K562 (cell line): ENCODE measurements around the gene PIGX. TPM values are rescaled to one million over a fixed set of nuclear protein-coding genes. Genes with fewer than 3 reads are reported as not detected.

ENCODE experiments used
- BRD9 ChIP-seq: fragments of 450-650 bp; IDR thresholded peaks from 2 replicates; pipeline ENCODE4 v1.6.1; 2018; ENCODE audit warnings: low read depth; ENCODE audit not compliant: partially characterized antibody
- CHD4 ChIP-seq: fragments of 200-600 bp; sonication (generic); IDR thresholded peaks from 3 replicates; pipeline ENCODE4 v1.6.1; 2012; ENCODE audit warnings: low read depth, mild to moderate bottlenecking, mixed read lengths, low read length, inconsistent platforms; ENCODE audit not compliant: insufficient read depth, insufficient replicate concordance, poor library complexity, severe bottlenecking
- CTBP1 ChIP-seq: fragments of 450-650 bp; IDR thresholded peaks from 2 replicates; pipeline ENCODE4 v1.6.1; 2016; ENCODE audit warnings: borderline replicate concordance
- HMG20B ChIP-seq: fragments of 250-450 bp; sonication (Bioruptor Pico); IDR thresholded peaks from 2 replicates; pipeline ENCODE4 v1.5.0; 2021; ENCODE audit warnings: mild to moderate bottlenecking
- LEF1 ChIP-seq: fragments of 450-650 bp; IDR thresholded peaks from 2 replicates; pipeline ENCODE4 v1.6.1; 2016; ENCODE audit warnings: mild to moderate bottlenecking
- MAFK ChIP-seq: IDR thresholded peaks from 2 replicates; pipeline ENCODE4 v1.6.1; 2011; ENCODE audit warnings: low read length, improper control_type of control experiment
- MEIS2 ChIP-seq: fragments of 450-650 bp; IDR thresholded peaks from 2 replicates; pipeline ENCODE4 v1.6.1; 2014; ENCODE audit warnings: mild to moderate bottlenecking; ENCODE audit not compliant: partially characterized antibody
- MTF1 ChIP-seq: fragments of 250-450 bp; sonication (Bioruptor Pico); IDR thresholded peaks from 2 replicates; pipeline ENCODE4 v1.9.0; 2021; ENCODE audit warnings: moderate library complexity, mild to moderate bottlenecking, inconsistent platforms, borderline replicate concordance
- NBN ChIP-seq: fragments of 450-650 bp; IDR thresholded peaks from 2 replicates; pipeline ENCODE4 v1.6.1; 2016; ENCODE audit warnings: low read depth, mild to moderate bottlenecking
- PHF8 ChIP-seq: fragments of 200-600 bp; sonication (generic); IDR thresholded peaks from 2 replicates; pipeline ENCODE4 v1.6.1; 2012; ENCODE audit warnings: mixed run types, mild to moderate bottlenecking, inconsistent platforms, low read length, moderate library complexity, borderline replicate concordance
- POLR2AphosphoS5 ChIP-seq: IDR thresholded peaks from 2 replicates; pipeline ENCODE4 v1.6.1; 2011; ENCODE audit warnings: mild to moderate bottlenecking, low read depth, low read length, moderate library complexity; ENCODE audit not compliant: control insufficient read depth, insufficient read depth
- POLR2G ChIP-seq: fragments of 200-400 bp; formaldehyde crosslinking; IDR thresholded peaks from 2 replicates; pipeline ENCODE4 v1.6.1; 2017; ENCODE audit warnings: low read depth, mild to moderate bottlenecking, antibody characterized with exemption, low read length, moderate library complexity
- POLR3A ChIP-seq: IDR thresholded peaks from 2 replicates; pipeline ENCODE4 v1.6.1; 2011; ENCODE audit warnings: borderline replicate concordance, mild to moderate bottlenecking, moderate library complexity; ENCODE audit not compliant: insufficient read length, insufficient read depth; ENCODE audit errors: extremely low read depth
- SP1 ChIP-seq: sonication (generic); formaldehyde crosslinking; IDR thresholded peaks from 2 replicates; pipeline ENCODE4 v1.8.1; 2022; ENCODE audit warnings: mild to moderate bottlenecking, missing genetic modification reagents
- TAF7 ChIP-seq: fragments of 450-650 bp; IDR thresholded peaks from 2 replicates; pipeline ENCODE4 v1.6.1; 2016; ENCODE audit warnings: missing genetic modification characterization, missing compliant biosample characterization
- ZFPM2 ChIP-seq: fragments of 250-450 bp; sonication (Bioruptor Pico); IDR thresholded peaks from 2 replicates; pipeline ENCODE4 v1.5.1; 2022; ENCODE audit warnings: mild to moderate bottlenecking
- ZNF232 ChIP-seq: sonication (generic); formaldehyde crosslinking; IDR thresholded peaks from 2 replicates; pipeline ENCODE4 v1.8.0; 2022; ENCODE audit warnings: mild to moderate bottlenecking, missing genetic modification reagents
- ZNF583 ChIP-seq: fragments of 250-450 bp; sonication (Bioruptor Pico); IDR thresholded peaks from 2 replicates; pipeline ENCODE4 v1.4.0; 2020
- ZNF830 ChIP-seq: fragments of 250-450 bp; sonication (Bioruptor Pico); IDR thresholded peaks from 2 replicates; pipeline ENCODE4 v1.5.0; 2021; ENCODE audit warnings: mild to moderate bottlenecking
- polyA plus RNA-seq, 8 experiments: library from polyadenylated mRNA; depleted of rRNA in 4 of 8; stranded (reverse) in 5 of 8; unstranded in 3 of 8; fragments of >200 nt; fragmentation: Nextera tagmentation in 2 of 8; fragmentation: Illumina TruSeq in 1 of 8; extraction: Ambion mirVana in 2 of 8; extraction: Trizol in 1 of 8; gene quantifications; 2 replicates each; pipeline versions ENCODE4 v1.2.1 to v1.2.3, GENCODE V29; 2011 to 2014; ENCODE audit warnings: inconsistent platforms in 1 of 8, missing spikeins in 1 of 8
- total RNA-seq, 7 experiments: library from RNA; depleted of rRNA in 6 of 7; stranded (reverse); fragments of >200 nt in 6 of 7; fragmentation: Illumina TruSeq in 2 of 7; extraction: Trizol in 2 of 7; gene quantifications; 2 replicates each; pipeline versions ENCODE4 v1.2.1 to v1.2.3, GENCODE V29; 2011 to 2021; ENCODE audit warnings: low replicate concordance in 1 of 7
- TF ChIP-seq, protein P1 (sequence below): fragments of 250-450 bp; sonication (Bioruptor Pico); IDR thresholded peaks from 2 replicates; pipeline ENCODE4 v1.5.0; 2020; ENCODE audit warnings: mild to moderate bottlenecking, borderline replicate concordance
- TF ChIP-seq, protein P2 (sequence below): IDR thresholded peaks from 2 replicates; pipeline ENCODE4 v1.6.1; 2011; ENCODE audit warnings: borderline replicate concordance, low read depth, mild to moderate bottlenecking, moderate library complexity, low read length; ENCODE audit not compliant: insufficient read depth, poor library complexity, severe bottlenecking
- TF ChIP-seq, protein P3 (sequence below): fragments of 450-650 bp; conservative IDR thresholded peaks from 2 replicates; pipeline ENCODE4 v1.6.1; 2016; ENCODE audit warnings: missing genetic modification characterization, low read depth, mild to moderate bottlenecking, control low read depth, missing compliant biosample characterization

PIGX gene
- total and polyA plus RNA-seq, 9 of the 15 experiments (the other 6 are each of a cell fraction or from before 2014, with no cell fraction given), result 3.7 to 36.3 (median 26.9) TPM

DNA sequence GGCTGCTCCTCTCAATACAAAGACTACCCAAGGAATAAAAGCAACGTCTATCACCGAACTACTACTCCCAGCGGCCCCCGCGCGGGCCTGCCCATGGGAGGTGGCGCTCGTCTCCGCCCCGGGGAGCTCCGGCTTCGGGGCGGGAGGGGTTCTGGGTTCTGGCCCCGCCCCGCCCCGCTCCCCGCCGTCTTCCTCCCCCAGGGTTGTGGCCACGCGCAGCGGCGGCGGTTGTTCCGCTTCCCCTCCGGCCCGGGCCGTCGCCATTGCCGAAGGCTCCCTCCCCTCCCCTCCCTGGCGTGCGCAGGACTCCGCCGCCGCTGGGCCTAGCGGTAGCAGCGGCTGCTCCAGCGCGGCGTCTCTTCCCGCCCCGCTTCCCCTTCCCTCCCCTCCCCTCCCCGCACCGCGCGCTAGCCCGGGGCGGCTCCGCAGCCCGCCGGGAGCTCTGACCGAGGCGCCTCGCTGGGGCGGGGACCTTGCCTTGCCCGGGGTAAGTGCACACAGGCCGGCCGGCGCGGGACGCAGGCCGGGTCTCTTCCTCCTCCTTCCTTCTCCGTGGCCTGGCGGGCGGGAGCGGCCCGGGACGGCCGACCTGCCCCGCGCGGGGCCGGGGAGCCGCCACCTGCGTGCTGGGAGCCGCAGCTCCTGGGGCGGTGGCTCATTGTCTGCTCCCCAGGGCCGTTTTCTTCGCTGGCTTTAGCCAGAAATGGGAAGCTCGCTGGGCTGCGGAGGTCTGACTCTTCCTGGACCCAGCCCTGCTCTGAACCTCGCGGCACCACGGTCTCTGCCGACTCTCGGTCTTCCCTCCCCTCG lies 27.7 kb downstream of the PIGX start, which contains the start of gene PAK2 (continued):
- TF ChIP-seq CHD4 (no peak), SP1 (CRISPR knock-in tag) (peak; percentile 77; the same call in 1 of the 2 replicates), ZFPM2 (CRISPR knock-in tag) (no peak), POLR3A (no peak), LEF1 (no peak), ZNF830 (CRISPR knock-in tag) (0 out of 2 replicates have a peak, but pooled peaks have one; percentile 45), POLR2G (peak; percentile 94), ZNF583 (CRISPR knock-in tag) (0 out of 2 replicates have a peak, but pooled peaks have one; percentile 29), HMG20B (no peak), NBN (no peak), POLR2AphosphoS5 (peak; percentile 75), PHF8 (peak; percentile 82; the same call in 1 of the 2 replicates), ZNF232 (peak; percentile 35; the same call in 1 of the 2 replicates), CTBP1 (peak; percentile 43; the same call in 1 of the 2 replicates), MTF1 (no peak), TAF7 (tag) (no peak), MAFK (no peak), BRD9 (no peak), MEIS2 (no peak)
- TF ChIP-seq, protein P1, sequence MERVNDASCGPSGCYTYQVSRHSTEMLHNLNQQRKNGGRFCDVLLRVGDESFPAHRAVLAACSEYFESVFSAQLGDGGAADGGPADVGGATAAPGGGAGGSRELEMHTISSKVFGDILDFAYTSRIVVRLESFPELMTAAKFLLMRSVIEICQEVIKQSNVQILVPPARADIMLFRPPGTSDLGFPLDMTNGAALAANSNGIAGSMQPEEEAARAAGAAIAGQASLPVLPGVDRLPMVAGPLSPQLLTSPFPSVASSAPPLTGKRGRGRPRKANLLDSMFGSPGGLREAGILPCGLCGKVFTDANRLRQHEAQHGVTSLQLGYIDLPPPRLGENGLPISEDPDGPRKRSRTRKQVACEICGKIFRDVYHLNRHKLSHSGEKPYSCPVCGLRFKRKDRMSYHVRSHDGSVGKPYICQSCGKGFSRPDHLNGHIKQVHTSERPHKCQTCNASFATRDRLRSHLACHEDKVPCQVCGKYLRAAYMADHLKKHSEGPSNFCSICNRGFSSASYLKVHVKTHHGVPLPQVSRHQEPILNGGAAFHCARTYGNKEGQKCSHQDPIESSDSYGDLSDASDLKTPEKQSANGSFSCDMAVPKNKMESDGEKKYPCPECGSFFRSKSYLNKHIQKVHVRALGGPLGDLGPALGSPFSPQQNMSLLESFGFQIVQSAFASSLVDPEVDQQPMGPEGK, result peak; percentile 69; the same call in 1 of the 2 replicates
- TF ChIP-seq, protein P2, sequence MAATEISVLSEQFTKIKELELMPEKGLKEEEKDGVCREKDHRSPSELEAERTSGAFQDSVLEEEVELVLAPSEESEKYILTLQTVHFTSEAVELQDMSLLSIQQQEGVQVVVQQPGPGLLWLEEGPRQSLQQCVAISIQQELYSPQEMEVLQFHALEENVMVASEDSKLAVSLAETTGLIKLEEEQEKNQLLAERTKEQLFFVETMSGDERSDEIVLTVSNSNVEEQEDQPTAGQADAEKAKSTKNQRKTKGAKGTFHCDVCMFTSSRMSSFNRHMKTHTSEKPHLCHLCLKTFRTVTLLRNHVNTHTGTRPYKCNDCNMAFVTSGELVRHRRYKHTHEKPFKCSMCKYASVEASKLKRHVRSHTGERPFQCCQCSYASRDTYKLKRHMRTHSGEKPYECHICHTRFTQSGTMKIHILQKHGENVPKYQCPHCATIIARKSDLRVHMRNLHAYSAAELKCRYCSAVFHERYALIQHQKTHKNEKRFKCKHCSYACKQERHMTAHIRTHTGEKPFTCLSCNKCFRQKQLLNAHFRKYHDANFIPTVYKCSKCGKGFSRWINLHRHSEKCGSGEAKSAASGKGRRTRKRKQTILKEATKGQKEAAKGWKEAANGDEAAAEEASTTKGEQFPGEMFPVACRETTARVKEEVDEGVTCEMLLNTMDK, result no peak
- TF ChIP-seq, protein P3, sequence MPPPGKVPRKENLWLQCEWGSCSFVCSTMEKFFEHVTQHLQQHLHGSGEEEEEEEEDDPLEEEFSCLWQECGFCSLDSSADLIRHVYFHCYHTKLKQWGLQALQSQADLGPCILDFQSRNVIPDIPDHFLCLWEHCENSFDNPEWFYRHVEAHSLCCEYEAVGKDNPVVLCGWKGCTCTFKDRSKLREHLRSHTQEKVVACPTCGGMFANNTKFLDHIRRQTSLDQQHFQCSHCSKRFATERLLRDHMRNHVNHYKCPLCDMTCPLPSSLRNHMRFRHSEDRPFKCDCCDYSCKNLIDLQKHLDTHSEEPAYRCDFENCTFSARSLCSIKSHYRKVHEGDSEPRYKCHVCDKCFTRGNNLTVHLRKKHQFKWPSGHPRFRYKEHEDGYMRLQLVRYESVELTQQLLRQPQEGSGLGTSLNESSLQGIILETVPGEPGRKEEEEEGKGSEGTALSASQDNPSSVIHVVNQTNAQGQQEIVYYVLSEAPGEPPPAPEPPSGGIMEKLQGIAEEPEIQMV, result no peak
